DOHH2 (cell line): ENCODE data around the gene PRIM2.
"Not testable (repeated sequence)": the region's sequence is repeated elsewhere in the genome, so short reads cannot be mapped to it uniquely, and the experiment has no call there.

Experiments used
- CTCF ChIP-seq: fragments of 200-600 bp; sonication (generic); IDR thresholded peaks from one replicate; pipeline ENCODE4 v1.5.1; 2014; ENCODE audit warnings: antibody characterized with exemption, mild to moderate bottlenecking, low read depth, low read length; ENCODE audit not compliant: poor library complexity, severe bottlenecking
- EZH2phosphoT487 ChIP-seq: fragments of 200-600 bp; sonication (generic); IDR thresholded peaks from 2 replicates; pipeline ENCODE4 v1.6.1; 2017; ENCODE audit warnings: borderline replicate concordance, mild to moderate bottlenecking, antibody characterized with exemption, low read length, moderate library complexity, mixed read lengths

- TF ChIP-seq CTCF, EZH2phosphoT487: not testable (repeated sequence)
These were observed 148.5 kb downstream of the PRIM2 start for GRCh38 chr6:57465968-57466367.
